Uterus (tissue), 2 donors: ENCODE results near the gene B3GALT4.

ENCODE experiments used
- CTCF ChIP-seq, 4 experiments: fragments of 200-600 bp in 2 of 4; fragments of 450-650 bp in 2 of 4; sonication (generic) in 2 of 4; IDR thresholded peaks; one replicate each; pipeline ENCODE4 v1.5.1; 2016 to 2019; ENCODE audit warnings: antibody characterized with exemption in 4 of 4, mild to moderate bottlenecking in 2 of 4, moderate library complexity in 1 of 4
- POLR2A ChIP-seq, 2 donors: fragments of 450-650 bp; IDR thresholded peaks; one replicate each; pipeline ENCODE4 v1.6.1; 2016; ENCODE audit warnings: antibody characterized with exemption in 2 of 2, mild to moderate bottlenecking in 1 of 2, moderate library complexity in 1 of 2

- no peak for TF ChIP-seq CTCF (IDR thresholded peaks at IDR 0.05)
- TF ChIP-seq POLR2A (IDR thresholded peaks at IDR 0.05) = no peak
These were observed 5.8 kb upstream of the B3GALT4 start for GRCh38 chr6:33271117-33271467.
